T-cell (primary cell): Measurements from ENCODE around the gene CD80. TPM values are rescaled to one million over a fixed set of nuclear protein-coding genes. Genes with fewer than 3 reads are reported as not detected.

Experiments used
- ATAC-seq, 4 experiments: fragments of 200-7000 bp in 3 of 4; fragments of 150-1000 bp in 1 of 4; cut with Tn5 transposase; replicated peaks in 1 of 4; 1 replicate in 3 of 4; 2 replicates in 1 of 4; pipeline ENCODE4 v1.10.0; 2021; ENCODE audit warnings: moderate library complexity in 3 of 4, mild to moderate bottlenecking in 2 of 4, moderate number of reproducible peaks in 1 of 4
- CTCF ChIA-PET, 2 donors: fragments of 300-600 bp; sonication (Branson Sonifier 250); formaldehyde crosslinking; loops; one replicate each; lab custom pipeline; 2022; ENCODE audit warnings: antibody characterized with exemption in 2 of 2; lab: Charles Lee
- POLR2A ChIA-PET, 2 donors: fragments of 300-600 bp; sonication (Branson Sonifier 250); formaldehyde crosslinking; loops; one replicate each; lab custom pipeline; 2022; ENCODE audit warnings: antibody characterized with exemption in 2 of 2; lab: Charles Lee
- DNase-seq, 35 experiments: peaks; one replicate each; pipeline versions ENCODE4 v3.0.0 to v3.0.0-alpha.2; 2013 to 2023
- H3K27ac ChIP-seq: one replicate; pipeline ENCODE4 v1.5.1; 2013; ENCODE audit warnings: low read length
- H3K27me3 ChIP-seq, 2 experiments: replicated peaks in 1 of 2; 1 replicate in 1 of 2; 2 replicates in 1 of 2; pipeline versions ENCODE4 v1.6.1 to v1.7.0; 2013; ENCODE audit warnings: low read length in 1 of 2, mixed read lengths in 1 of 2; ENCODE audit not compliant: control insufficient read depth in 2 of 2, insufficient read depth in 2 of 2; ENCODE audit errors: extremely low read depth in 1 of 2
- H3K36me3 ChIP-seq, 2 donors: 1 replicate in 1 of 2; 2 replicates in 1 of 2; pipeline versions ENCODE4 v1.6.1 to v1.7.0; 2013; ENCODE audit warnings: low read length in 1 of 2; ENCODE audit not compliant: control insufficient read depth in 2 of 2, insufficient read depth in 1 of 2; ENCODE audit errors: extremely low read depth in 1 of 2
- H3K4me1 ChIP-seq, 2 experiments: 1 replicate in 1 of 2; 2 replicates in 1 of 2; pipeline versions ENCODE4 v1.6.1 to v1.7.0; 2013; ENCODE audit warnings: low read length in 2 of 2, mixed read lengths in 1 of 2; ENCODE audit not compliant: insufficient read depth in 2 of 2, control insufficient read depth in 1 of 2; ENCODE audit errors: extremely low read depth in 1 of 2
- H3K4me3 ChIP-seq, 2 donors: 1 replicate in 1 of 2; 2 replicates in 1 of 2; pipeline versions ENCODE4 v1.5.1 to v1.7.0; 2013; ENCODE audit warnings: mild to moderate bottlenecking in 2 of 2, low read length in 1 of 2, moderate library complexity in 1 of 2; ENCODE audit not compliant: control insufficient read depth in 1 of 2; ENCODE audit errors: extremely low read depth in 1 of 2
- H3K9me3 ChIP-seq: 2 replicates; pipeline ENCODE4 v1.7.0; 2013
- H3K27ac Mint-ChIP-seq, 2 donors: one replicate each; pipeline ENCODE4 v1.8.0; 2020 to 2021; ENCODE audit warnings: mild to moderate bottlenecking in 2 of 2, mixed read lengths in 2 of 2
- H3K27me3 Mint-ChIP-seq, 2 donors: one replicate each; pipeline ENCODE4 v1.8.0; 2021 to 2022; ENCODE audit warnings: mixed read lengths in 2 of 2
- H3K36me3 Mint-ChIP-seq: one replicate; pipeline ENCODE4 v1.8.0; 2021; ENCODE audit warnings: mixed read lengths
- H3K4me1 Mint-ChIP-seq, 3 donors: one replicate each; pipeline ENCODE4 v1.8.0; 2020 to 2022; ENCODE audit warnings: mixed read lengths in 3 of 3, mild to moderate bottlenecking in 1 of 3
- H3K4me3 Mint-ChIP-seq, 3 donors: one replicate each; pipeline ENCODE4 v1.8.0; 2020 to 2022; ENCODE audit warnings: mild to moderate bottlenecking in 3 of 3, mixed read lengths in 3 of 3, moderate library complexity in 3 of 3
- H3K9me3 Mint-ChIP-seq, 3 donors: one replicate each; pipeline ENCODE4 v1.8.0; 2020 to 2022; ENCODE audit warnings: mixed read lengths in 3 of 3
- WGBS: methylation state at CpG from one replicate; pipeline ENCODE4 v1.1.5; 2013; ENCODE audit warnings: missing lambda C conversion rate; ENCODE audit not compliant: insufficient coverage; 5-methylcytosine and 5-hydroxymethylcytosine counted together
- total RNA-seq, 35 experiments: library from RNA in 6 of 35; stranded (reverse) in 6 of 35; fragments of 120-200 nt in 1 of 35; gene quantifications; one replicate each; pipeline versions ENCODE4 v1.2.1 to v1.2.4 and lab custom pipeline; 2013 to 2026

CD80 gene
- total RNA-seq (1 to 10 TPM; 1.3 to 3.5 (median 2.0) TPM), total RNA-seq (lab: John Stamatoyannopoulos, UW) (0.21 to 6.5 (median 1.8) reads per million in 29 experiments)
- total RNA-seq (2013) = 1.7 TPM

GRCh38 chr3:119559441-119559963 lies at the start of gene CD80:
CD80 (minus strand) TSS chr3:119559614; CDS start chr3:119557728, 1,886 bp downstream.
- H3K4me1 Mint-ChIP-seq = peaks cover 17 to 33% (median 30%) of the 10 kb centered on the region in 3 donors
- no peak within 1 kb of the TSS for H3K27ac ChIP-seq

GRCh38 chr3:119608405-119609000 lies 49.1 kb upstream of the CD80 start:
- Mint-ChIP-seq H3K27me3 (peaks cover 15 to 31% of the 10 kb centered on the region in 2 donors), H3K36me3 (no peaks in the 10 kb centered on the region), H3K27ac (no peak overlapping the region), H3K9me3 (no peaks in the 10 kb centered on the region), H3K4me3 (no peak overlapping the region), H3K4me1 (no peaks in the 10 kb centered on the region)
- DNase-seq (no peak), ATAC-seq (no peak)
- ChIA-PET CTCF (interaction anchor here in 1 of 2 donors (0.6 kb wide), 1 partner anchor 97 kb away, joined by 3 read pairs; no protein-coding TSS in a partner anchor), POLR2A (no interaction called here)
- no CpG with 5 or more reads among the region's 6 CpGs for WGBS
- H3K4me1 ChIP-seq = no peaks in the 10 kb centered on the region
- H3K36me3 ChIP-seq = no peaks in the 10 kb centered on the region
- no peak overlapping the region for H3K4me3 ChIP-seq
- no peak overlapping the region for H3K27ac ChIP-seq
- peaks cover 0 to 9% of the 10 kb centered on the region in 2 experiments for H3K27me3 ChIP-seq
- H3K9me3 ChIP-seq = no peaks in the 10 kb centered on the region

More at GRCh38 chr3:119559441-119559963, at the start of gene CD80:
- ATAC-seq (peak; percentile 66 to 80 (median 76)), DNase-seq (peak in 32 of 35 experiments; percentile 12 to 66 (median 40))
- H3K4me3 ChIP-seq = peak within 1 kb of the TSS in 1 of 2 donors; percentile 8
- CTCF ChIA-PET = interaction anchor here in 1 of 2 donors (0.6 to 0.7 kb wide), 2 partner anchors 67 to 406 kb away, joined by 3 to 6 read pairs; no protein-coding TSS in a partner anchor
- WGBS = no CpG with 5 or more reads among the region's 7 CpGs
- H3K36me3 Mint-ChIP-seq = no peaks in the 10 kb centered on the region
- no peaks in the 10 kb centered on the region for H3K9me3 Mint-ChIP-seq
- H3K9me3 ChIP-seq = no peaks in the 10 kb centered on the region
- no peaks in the 10 kb centered on the region for H3K27me3 ChIP-seq
- POLR2A ChIA-PET = interaction anchor here (0.5 to 0.7 kb wide), 3 partner anchors 16 to 534 kb away, joined by 3 read pairs; no protein-coding TSS in a partner anchor
- peaks cover 0 to 11% of the 10 kb centered on the region in 2 experiments for H3K4me1 ChIP-seq
- H3K36me3 ChIP-seq = no peaks in the 10 kb centered on the region
- peak within 1 kb of the TSS; percentile 7 to 25 (median 13) for H3K4me3 Mint-ChIP-seq
- H3K27me3 Mint-ChIP-seq = peaks cover 0 to 3% of the 10 kb centered on the region in 2 donors
- peak within 1 kb of the TSS in 1 of 2 donors; percentile 52 for H3K27ac Mint-ChIP-seq

DNA sequence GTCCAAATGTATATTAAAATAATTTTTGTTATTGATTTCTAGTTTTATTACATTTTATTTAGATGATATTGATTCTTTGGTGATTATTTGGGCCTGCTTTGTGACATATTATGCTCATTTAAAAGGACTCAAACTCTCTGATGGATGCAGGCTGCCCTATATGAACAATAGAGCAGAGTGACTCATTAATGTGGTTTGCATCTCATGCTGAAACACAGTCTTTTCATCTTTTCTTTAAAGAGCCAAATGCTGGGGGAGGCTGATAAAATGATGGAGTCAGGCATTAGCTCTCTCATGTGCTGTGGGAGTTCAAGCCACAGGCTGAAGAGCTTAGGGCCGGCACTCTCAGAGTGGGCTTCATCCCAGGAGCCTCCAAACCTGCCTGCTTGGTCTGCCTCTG lies 45.5 kb upstream of the CD80 start:
- ATAC-seq (no peak), DNase-seq (no peak)
- no peak overlapping the region for H3K27ac Mint-ChIP-seq
- ChIA-PET CTCF (no interaction called here), POLR2A (no interaction called here)
- H3K27me3 Mint-ChIP-seq = peaks cover 11 to 14% of the 10 kb centered on the region in 2 donors
- Histone ChIP-seq H3K4me3 (no peak overlapping the region), H3K27ac (no peak overlapping the region), H3K9me3 (no peaks in the 10 kb centered on the region), H3K27me3 (peaks cover 0 to 2% of the 10 kb centered on the region in 2 experiments), H3K4me1 (no peaks in the 10 kb centered on the region), H3K36me3 (no peaks in the 10 kb centered on the region)
- no peak overlapping the region for H3K4me3 Mint-ChIP-seq
- H3K9me3 Mint-ChIP-seq = no peaks in the 10 kb centered on the region
- H3K4me1 Mint-ChIP-seq = peaks cover 0 to 3% (median 0%) of the 10 kb centered on the region in 3 donors
- H3K36me3 Mint-ChIP-seq = no peaks in the 10 kb centered on the region
- WGBS = 75% methylated on average over 1 of the region's 1 CpG

DNA sequence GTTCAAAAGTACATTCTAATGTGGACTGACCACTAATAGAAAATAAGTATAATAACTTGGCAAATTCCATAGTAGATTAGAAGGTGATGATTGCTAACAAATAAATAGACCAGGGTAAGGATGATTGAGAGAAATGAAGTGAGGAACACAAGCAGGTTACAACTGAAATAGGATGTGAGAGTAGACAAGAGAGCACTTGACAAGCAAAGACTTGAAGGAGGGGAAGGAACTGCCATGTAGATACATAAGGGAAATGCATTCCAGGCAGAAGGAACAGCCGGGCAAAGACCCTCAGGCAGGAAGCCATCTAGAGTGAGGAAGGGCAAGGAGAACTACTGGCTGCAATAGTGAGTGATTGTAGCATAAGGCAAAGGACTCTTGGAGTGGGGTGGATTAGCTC lies 43.3 kb upstream of the CD80 start:
- CTCF ChIA-PET = no interaction called here
- POLR2A ChIA-PET = no interaction called here
- Mint-ChIP-seq H3K4me1 (peaks cover 0 to 3% (median 0%) of the 10 kb centered on the region in 3 donors), H3K4me3 (no peak overlapping the region), H3K36me3 (no peaks in the 10 kb centered on the region), H3K27ac (no peak overlapping the region), H3K9me3 (no peaks in the 10 kb centered on the region), H3K27me3 (peaks cover 0 to 4% of the 10 kb centered on the region in 2 donors)
- 100% methylated on average over 1 of the region's 1 CpG for WGBS
- peaks cover 0 to 2% of the 10 kb centered on the region in 2 experiments for H3K27me3 ChIP-seq
- no peak for DNase-seq
- H3K4me3 ChIP-seq = no peak overlapping the region
- no peak overlapping the region for H3K27ac ChIP-seq
- no peaks in the 10 kb centered on the region for H3K36me3 ChIP-seq
- no peaks in the 10 kb centered on the region for H3K4me1 ChIP-seq
- ATAC-seq = no peak
- H3K9me3 ChIP-seq = no peaks in the 10 kb centered on the region

- Mint-ChIP-seq H3K36me3 (no peaks in the 10 kb centered on the region), H3K27ac (no peak overlapping the region)
Observed at GRCh38 chr3:119601154-119601553, 41.7 kb upstream of the CD80 start.

GRCh38 chr3:119600732-119601131 lies 41.3 kb upstream of the CD80 start:
- DNase-seq (peak in 3 of 35 experiments; percentile 4 to 27 (median 4)), ATAC-seq (peak in 3 of 4 experiments; percentile 37 to 55 (median 43))
- H3K4me3 ChIP-seq = no peak overlapping the region
- no peaks in the 10 kb centered on the region for H3K27me3 ChIP-seq
- H3K27ac ChIP-seq = no peak overlapping the region
- Mint-ChIP-seq H3K9me3 (no peaks in the 10 kb centered on the region), H3K36me3 (no peaks in the 10 kb centered on the region), H3K4me3 (no peak overlapping the region), H3K27me3 (no peaks in the 10 kb centered on the region), H3K27ac (no peak overlapping the region), H3K4me1 (peaks cover 0 to 8% (median 5%) of the 10 kb centered on the region in 3 donors)
- ChIA-PET CTCF (interaction anchor here in 1 of 2 donors (0.6 kb wide), 1 partner anchor 359 kb away, joined by 4 read pairs; no protein-coding TSS in a partner anchor), POLR2A (no interaction called here)
- no peaks in the 10 kb centered on the region for H3K4me1 ChIP-seq
- no peaks in the 10 kb centered on the region for H3K36me3 ChIP-seq
- H3K9me3 ChIP-seq = no peaks in the 10 kb centered on the region
- WGBS = no CpG with 5 or more reads among the region's 5 CpGs

More at GRCh38 chr3:119601154-119601553, 41.7 kb upstream of the CD80 start:
- H3K9me3 Mint-ChIP-seq = no peaks in the 10 kb centered on the region
- H3K4me3 ChIP-seq = no peak overlapping the region
- 63% methylated on average over 1 of the region's 3 CpGs for WGBS
- no peaks in the 10 kb centered on the region for H3K27me3 ChIP-seq
- H3K36me3 ChIP-seq = no peaks in the 10 kb centered on the region
- DNase-seq (no peak), ATAC-seq (no peak)
- no peaks in the 10 kb centered on the region for H3K27me3 Mint-ChIP-seq
- no peak overlapping the region for H3K27ac ChIP-seq
- ChIA-PET POLR2A (no interaction called here), CTCF (no interaction called here)
- no peaks in the 10 kb centered on the region for H3K4me1 ChIP-seq
- no peaks in the 10 kb centered on the region for H3K9me3 ChIP-seq
- H3K4me3 Mint-ChIP-seq = no peak overlapping the region
- peaks cover 0 to 5% (median 4%) of the 10 kb centered on the region in 3 donors for H3K4me1 Mint-ChIP-seq
